ENCODE measurements around the gene S100PBP.

GRCh38 chr1:32782086-32782485 is 35.4 kb upstream of the S100PBP start:
- TF ChIP-seq POLR2A (IDR thresholded peaks at IDR 0.05), result no peak
- TF ChIP-seq CTCF (IDR thresholded peaks at IDR 0.05 in 8 of 11, conservative IDR thresholded peaks at IDR 0.05 in 3 of 11), result no peak
